Urothelium cell line (cell line): Measurements from ENCODE around the gene PACSIN3.
A peak's percentile ranks its signal among the peaks of the same experiment; 100 is the strongest.

ENCODE experiments used
- DNase-seq: peaks from one replicate; pipeline ENCODE4 v3.0.0; 2011; ENCODE audit warnings: low spot score, mixed read lengths
- FAIRE-seq: peaks from 2 replicates; lab custom pipeline; 2011; peaks lifted over from hg19 to GRCh38; lab: Jason Lieb, UNC

PACSIN3 gene

DNA sequence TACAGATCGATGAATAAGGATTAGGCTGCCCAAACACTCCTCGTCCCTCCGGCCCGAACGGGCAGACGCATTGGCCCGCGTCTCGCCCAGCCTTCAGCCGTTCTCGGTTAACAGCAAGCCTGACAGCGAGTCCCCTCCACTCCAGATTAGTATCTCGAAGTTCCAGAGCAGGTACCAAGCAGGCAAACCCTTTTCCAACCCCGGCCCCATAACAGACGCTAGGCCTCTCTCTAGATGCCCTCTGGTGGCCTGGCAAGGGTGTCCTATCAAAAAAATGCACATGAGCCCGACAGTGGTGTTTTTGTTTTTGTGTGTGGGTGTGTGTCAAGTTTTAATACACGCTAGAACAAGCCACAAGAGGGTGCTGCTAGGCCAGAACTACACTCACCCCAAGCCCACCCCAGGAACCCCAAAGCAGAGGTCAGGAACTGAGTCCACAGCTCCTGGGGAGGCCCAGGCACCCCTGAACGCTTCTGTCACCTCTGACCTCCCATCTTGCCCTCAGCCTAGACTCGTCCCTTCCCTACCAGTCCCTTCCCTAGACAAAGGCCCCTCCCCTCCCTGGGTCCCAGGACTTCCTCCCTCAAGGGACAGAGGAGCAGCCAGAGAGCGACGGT is 8.9 kb downstream of the PACSIN3 start:
- FAIRE-seq = no peak

DNA sequence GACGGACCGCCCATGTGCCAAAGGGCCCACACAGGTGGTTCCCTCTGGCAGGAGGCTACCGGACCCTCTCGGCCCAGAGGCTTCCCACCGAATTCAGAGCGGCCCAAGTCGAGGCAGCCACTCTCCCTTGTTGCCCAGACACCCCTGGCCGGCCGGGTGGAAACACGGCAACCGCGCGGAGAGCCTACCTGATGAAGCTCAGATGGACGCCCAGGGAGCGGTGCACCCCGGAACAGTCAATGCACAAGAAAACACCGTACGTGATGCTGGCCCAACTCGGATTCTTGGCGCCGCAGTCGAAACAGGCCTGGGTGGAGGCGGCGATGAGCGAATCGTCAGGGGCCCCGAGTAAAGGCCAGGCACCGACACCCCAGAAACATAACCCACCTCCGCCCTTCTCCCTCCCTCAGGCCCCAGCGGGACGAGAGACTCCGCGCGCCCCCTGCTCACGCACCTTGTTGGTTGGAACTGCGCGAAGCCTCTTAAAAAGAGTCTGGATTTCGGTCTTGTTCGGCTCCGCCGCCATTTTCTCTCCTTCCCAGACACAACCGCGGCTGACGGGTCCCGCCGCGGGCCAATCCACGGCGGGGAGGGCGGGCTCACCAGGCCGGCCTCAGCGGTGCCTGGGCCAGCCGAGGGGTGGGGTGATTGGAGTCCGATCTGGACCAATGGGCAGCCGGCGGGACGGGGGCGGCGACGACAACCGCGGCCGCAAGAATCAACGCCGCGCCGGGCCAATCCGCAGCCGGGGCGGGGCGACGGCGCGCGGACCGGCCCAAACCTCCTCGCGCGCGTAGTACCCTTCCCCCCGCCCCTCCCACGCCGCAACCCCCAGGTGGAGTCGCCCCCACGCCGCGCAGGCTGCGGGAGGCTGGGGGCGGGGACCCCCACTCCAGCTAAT is 9.7 kb downstream of the PACSIN3 start, which contains the start of gene ARFGAP2:
ARFGAP2 (minus strand) TSS at position 552 of the 901 bp plus-strand sequence; CDS start at position 526, 26 bp downstream.
- FAIRE-seq (peak; percentile 96), DNase-seq (peak; percentile 100)

More for the DNA sequence above, 8.9 kb downstream of the PACSIN3 start:
- peak; percentile 75 for DNase-seq

DNA sequence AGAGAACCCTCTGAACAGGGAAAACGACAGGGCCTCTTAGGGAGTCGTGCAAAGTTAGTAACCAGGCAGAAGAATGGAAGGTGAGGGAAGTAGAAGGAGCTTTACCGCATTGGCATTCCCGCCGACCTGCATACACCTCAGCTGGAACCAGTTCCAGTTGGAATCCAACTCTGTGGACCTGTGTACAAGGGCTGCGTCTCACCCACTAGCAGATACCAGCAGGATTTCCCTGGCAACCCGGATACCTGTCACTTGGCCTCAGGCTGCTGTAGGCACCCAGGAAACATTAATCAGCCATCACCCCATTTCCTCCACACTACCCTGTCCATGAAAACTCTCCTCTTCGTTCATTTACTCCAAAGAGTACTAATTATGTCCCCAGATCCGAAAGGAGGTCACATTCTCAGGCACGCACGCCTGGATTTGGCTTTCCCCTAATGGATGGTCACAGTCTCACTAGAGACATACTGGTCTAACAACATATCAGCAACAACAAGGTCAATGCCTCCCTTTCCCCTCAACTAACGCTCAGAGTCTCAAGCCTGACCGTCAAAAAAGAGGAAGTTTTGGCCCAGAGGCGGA is 10.4 kb downstream of the PACSIN3 start:
- FAIRE-seq = no peak
- no peak for DNase-seq

DNA sequence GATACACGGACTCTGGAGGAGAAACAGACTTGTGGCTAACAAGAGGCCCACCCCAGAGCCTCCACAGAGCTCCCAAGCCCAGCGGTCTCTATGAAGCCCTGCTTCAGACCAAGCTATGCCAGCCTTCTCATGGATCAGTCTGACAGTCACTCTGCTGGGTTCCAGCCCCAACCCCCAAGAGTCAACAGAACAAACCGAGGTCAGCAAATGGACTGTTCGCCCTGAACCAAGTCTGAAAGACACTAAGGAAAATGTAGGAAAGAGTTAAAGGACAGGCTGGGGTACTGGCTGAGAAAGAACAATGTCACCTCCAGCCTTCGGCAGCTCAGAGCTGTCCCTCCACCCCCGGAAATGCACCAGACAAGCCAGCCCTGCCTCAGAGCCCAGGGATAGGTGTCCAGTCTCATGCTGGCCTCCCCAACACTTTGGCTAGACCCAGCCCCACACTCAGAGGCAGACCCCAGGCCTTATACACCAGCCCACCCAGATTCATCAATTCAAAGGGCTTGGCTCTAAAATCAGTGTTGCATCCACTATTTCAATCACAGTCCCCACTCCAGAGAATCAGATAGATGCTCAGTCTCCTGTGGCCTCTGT is 13.4 kb downstream of the PACSIN3 start:
- FAIRE-seq = no peak
- no peak for DNase-seq

DNA sequence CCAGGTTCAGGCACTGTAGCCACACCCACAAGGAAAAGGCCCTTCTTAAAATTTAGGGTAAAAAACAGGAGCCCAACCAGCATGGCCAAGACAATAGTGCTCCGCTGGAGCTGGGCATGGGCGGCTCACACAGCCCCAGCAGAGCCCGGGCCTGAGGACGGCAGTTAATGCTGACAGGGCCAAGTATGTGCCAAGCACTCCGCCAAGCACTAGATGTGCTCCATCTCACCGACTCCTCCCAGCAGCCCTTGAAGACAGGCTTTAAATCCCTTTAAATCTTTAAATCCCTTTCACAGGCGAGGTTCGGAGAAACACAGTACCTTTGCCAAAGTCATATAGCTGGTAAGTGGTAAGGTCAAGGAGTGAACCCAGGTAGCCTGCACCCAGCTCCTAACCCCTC is 14.4 kb downstream of the PACSIN3 start:
- FAIRE-seq (no peak), DNase-seq (no peak)

DNA sequence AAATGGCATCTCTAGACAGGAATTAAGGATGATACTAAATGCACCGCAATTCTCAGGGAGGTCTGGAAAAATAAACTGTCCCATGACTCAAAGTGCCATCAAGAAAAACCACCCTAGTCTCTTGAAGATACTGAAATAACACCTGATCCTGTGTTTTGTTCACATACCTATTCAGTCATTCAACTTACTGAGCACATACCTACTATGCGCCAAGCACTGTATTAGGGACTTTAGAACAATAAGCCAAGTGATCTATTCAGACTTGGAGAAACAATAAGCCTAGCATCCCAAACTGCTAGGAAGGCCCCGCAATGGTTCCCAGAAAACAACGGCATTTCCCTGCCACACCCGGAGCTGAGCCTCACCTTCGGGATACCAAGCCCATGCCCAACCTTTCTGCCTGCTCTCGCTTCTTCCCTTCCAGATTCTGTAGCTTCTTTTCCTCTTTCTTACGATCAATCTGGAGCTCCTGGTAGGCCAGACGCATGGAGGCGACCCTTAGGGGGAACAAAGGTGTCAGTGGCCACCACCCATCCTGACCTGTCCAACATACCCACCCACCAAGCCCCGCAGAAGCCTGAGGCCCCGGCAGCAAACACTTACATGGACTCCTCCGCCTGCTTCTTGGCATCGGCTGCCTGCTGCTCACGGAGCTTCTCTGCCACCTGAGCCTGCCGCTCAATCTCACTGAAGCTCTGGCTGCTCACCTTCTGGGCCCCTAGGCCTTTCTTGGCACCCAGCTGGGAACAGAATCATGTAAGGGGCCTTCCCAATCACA is 15.0 kb downstream of the PACSIN3 start:
- no peak for DNase-seq
- FAIRE-seq = no peak

DNA sequence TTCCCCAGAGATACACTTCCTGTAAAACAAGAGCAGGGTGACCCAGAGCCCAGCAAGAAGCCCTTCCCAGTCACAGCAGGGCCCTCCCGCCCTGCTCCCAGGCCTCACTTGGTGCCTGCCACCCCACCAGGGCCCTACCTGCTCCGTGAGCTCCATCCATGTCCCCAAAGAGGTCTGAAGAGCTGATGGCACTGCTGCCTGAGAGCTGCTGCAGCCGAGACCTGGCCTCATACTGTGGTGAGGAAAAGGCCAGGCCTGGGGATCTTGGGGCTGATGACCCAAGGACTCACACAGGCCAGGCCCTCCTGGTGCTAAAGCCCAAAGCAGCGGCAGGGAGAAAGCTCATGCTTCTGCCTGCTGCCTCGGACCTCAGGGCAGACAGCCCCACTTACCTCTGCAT is 19.9 kb downstream of the PACSIN3 start:
- DNase-seq (no peak), FAIRE-seq (no peak)

DNA sequence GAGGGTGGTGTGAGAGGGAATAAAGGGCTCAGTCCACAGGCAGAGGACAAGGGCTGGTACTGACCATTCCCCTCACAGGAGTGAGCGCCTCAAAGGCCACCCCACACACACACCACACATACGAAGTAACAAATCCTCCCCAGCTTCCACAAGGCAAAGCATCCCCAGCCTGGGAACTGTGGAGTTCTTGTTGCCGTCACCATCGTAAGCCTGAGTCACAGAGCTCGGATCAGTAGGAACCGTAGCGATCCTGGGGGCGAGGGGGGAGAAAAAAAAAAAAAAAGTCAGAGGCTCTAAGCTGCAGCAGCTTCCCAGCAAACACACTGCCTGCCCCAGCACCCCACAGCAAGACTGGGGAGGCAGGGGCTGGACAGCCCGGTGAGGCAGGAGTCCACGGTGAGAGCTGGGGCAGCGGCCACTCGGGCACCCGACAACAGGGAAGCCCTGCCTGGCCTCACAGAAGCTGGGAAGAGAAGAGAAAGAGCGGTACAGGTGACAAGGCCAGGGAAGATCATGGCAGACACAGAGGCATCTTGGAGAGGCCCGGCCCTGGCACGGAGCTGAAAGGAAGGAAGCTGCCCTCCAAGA is 20.9 kb downstream of the PACSIN3 start:
- no peak for FAIRE-seq
- DNase-seq = no peak

DNA sequence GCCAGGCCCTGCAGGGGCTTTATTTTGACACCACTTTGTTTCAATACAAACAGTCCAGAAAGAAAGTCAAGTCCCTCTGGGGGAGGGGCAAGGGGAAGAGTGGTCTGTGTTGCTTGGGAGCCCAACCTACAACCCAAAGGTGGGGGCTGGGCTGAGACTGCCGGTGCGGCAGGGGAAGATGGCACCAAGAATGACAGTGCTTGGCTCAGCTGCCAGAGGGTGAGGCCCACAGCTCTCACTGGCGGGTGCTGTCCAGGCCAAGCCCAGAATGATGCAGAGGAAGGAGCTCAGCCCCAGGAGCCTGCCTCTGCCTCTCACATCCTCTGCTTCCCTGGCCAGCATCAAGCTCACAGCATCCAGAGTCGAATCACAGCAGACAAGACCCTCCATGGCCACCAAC is 21.9 kb downstream of the PACSIN3 start:
- no peak for FAIRE-seq

DNA sequence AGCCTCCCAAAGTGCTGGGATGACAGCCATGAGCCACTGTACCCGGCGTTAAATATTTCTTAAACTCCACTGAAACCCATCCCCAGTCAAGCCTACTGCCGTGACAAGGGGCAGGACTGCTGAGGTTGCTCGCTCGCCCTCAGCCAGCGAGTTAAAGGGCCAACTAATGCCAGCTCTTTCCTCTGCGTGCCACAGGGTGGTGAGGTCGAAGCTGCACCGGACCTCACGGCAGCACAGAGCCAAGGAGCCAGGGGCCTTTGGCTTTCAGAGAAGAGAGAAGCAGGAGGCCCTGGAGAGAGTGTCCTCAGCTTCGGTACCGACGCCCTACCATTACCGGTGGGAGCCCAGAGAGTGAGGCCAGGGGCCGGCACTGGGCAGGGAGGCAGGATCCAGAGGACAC is 22.3 kb downstream of the PACSIN3 start:
- FAIRE-seq (no peak), DNase-seq (no peak)

More for the DNA sequence above, 21.9 kb downstream of the PACSIN3 start:
- no peak for DNase-seq

DNA sequence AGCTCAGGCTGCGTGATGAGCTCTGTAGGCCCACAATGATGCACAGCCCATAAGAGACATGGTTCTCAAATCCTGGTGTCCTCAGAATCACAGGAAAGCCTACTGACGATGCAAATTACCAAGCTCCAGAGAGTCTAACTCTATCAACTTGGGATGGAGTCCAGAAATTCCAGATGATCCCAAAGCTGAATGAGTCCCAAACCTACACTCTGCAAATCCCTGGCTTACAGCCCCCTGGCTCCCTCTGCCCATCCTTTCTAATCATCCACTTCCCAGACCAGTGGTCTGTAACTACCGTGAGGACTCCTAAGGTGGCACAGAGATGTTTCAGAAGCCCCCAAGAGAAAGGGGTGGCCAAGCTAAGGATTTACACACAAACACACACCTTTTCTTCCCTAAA is 23.0 kb downstream of the PACSIN3 start:
- no peak for FAIRE-seq
- DNase-seq = no peak

DNA sequence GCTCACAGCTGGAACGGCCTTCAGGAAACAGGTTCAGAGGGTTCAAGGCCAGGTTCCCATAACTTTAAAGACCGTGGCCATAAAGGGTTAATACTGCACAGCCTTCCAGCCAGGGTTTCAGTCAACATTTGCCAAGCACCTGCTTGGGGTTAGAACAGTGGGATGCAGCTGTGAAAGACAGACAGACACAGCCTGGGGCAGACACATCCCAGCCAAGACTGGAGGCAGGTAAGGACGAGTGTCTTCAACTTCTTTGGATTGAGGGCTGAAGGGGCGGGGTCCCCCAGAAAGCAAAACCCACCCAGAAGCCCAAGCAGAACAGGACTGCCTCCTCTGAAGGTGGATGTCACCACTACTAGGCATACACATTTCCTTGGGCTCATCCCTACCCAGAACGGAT is 23.8 kb downstream of the PACSIN3 start:
- FAIRE-seq (no peak), DNase-seq (no peak)

DNA sequence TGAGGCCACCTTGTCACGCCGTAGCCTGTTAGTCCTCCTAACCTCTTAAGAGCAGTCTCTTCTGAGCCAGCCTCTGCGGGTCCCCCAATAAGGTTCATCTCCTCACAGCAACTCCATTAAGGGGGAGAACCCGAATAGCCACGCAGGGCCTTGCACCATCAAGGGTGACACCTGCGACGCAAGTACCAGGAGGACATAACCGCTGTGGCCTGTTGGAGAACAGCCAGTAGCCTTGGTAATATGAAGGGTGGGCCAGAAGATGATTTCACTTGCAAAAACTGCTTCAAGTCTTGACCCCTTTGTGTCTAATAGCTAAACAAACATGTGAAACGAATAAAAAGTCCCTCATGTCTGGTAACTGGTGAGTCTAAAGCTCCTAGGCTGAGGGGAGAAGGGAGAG is 24.3 kb downstream of the PACSIN3 start:
- no peak for DNase-seq
- FAIRE-seq = no peak

DNA sequence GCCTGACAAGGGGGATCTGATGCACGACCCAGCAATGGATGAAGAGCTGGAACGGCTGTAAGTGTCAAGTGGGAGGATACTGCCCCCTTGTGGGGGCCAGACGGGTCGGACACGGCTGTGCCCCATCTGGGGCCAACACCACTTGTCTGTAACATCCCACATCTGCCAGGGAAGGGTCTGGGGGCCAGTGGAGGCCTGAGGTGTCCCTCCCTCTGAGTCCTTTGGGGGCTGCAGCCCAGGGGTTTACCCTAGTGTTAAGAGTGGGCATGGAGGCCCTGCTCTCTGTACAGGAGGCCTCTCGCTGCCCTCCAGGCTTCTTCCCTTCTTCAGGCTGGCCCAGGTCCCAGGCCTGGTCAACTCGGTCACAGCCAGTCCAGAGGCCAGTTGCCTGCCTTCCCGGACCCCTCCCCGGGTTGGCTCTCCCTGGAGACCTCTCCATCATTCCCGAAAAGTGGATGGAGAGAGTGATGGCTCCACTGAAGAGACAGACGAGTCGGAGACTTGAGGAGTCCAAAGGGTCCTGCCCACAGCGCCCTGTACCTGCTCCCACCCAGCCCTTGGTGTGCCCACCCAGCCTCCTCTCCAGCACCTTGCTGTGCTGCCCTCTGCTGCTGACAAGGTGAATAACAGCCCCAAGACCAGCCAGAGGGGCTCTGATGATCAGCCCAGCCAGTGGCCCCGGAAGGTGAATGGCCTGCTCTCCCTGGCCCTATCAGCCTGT is 24.9 kb downstream of the PACSIN3 start:
- FAIRE-seq (no peak), DNase-seq (peak; percentile 79)

DNA sequence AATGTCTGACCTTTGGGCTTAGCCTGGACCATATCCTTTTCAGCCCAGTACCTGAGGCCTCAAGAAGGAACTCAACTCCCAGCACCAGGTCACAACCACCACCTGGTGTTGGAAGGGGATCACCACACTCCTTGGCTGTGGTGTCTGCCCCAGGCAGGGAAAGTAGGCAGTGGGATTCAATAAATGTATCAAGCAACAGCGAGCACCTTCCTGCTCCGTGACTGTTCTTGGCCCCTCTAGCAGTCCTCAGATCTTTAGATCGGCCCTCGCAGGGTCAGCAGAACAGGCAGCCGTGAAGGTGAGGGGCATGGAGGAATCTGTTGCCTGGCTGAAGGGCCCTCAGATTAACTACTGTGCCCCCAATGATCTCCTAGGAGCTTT is 25.5 kb downstream of the PACSIN3 start:
- FAIRE-seq = no peak
- no peak for DNase-seq

DNA sequence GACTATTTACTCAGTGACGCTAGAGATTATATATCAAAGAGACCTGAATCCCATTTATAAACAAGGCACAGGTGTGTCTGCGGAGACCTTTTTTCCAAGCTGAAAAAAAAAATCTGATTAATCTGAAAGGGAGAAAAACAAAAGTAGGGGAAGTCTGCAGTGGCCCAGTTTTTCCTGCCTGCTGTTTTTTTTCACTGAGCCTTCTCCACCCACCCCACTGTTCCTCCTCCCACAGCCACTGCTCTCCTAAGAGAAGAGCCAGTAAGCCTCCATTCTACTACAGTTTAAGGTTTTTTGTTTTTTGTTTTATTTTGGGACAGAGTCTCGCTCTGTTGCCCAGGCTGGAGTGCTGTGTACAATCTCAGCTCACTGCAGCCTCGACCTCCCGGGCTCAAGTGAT is 28.0 kb downstream of the PACSIN3 start:
- FAIRE-seq (no peak), DNase-seq (no peak)

DNA sequence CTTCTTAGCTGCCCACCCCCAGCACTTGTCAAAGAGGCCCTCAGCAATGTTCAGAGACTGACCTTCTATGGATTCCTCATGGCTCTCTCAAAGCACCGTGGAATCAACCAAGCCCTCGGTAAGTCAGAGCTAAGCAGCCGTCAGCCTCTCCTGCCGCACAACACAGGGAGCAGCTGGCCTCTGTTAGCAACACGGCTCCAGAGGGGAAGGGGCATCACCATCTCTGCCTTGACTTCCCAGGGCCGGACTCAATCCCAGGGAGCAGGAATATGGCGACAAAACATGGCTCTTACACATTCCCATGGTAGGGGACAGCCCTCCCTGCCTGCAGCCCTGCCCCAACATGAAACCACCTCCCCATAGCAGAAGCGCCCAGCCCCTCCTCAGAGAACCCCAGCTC is 28.4 kb downstream of the PACSIN3 start:
- no peak for FAIRE-seq
- no peak for DNase-seq

DNA sequence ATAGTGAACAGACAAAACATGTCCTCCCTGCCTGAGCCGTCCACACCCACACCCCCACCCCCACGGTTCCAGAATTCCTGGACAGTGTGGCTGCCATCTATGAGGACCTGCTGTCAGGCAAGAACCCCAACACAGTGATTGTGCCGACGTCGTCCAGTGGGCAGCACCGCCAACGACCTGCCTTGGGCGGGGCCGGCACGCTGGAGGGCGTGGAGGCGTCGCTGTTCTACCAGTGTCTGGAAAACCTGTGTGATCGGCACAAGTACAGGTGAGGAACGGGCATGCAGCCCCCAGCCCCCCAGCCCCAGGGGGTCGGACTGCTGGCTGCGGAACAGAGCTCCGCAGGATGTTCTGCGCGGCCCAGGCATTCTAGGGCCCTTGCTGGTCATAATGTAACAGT is 29.3 kb downstream of the PACSIN3 start:
- DNase-seq (no peak), FAIRE-seq (no peak)

DNA sequence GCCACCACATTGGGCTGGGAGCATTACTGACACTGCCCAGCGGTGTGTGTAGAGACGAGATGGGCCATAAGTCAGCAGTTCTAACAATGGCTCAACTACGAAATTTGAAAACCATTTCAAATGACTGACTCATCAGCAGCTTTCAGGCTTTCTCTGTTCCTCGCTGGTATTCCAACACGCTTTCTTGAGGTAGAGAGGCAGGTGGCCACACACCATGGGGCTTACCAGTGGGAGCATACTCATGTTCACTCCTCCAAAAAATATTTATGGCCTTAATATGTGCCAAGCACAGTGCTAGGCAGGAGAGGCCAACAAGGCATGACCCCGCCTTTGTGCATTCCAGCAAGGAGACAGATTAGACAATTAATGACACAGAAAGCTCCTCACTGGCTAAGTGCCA is 29.9 kb downstream of the PACSIN3 start:
- FAIRE-seq = no peak
- DNase-seq = no peak

DNA sequence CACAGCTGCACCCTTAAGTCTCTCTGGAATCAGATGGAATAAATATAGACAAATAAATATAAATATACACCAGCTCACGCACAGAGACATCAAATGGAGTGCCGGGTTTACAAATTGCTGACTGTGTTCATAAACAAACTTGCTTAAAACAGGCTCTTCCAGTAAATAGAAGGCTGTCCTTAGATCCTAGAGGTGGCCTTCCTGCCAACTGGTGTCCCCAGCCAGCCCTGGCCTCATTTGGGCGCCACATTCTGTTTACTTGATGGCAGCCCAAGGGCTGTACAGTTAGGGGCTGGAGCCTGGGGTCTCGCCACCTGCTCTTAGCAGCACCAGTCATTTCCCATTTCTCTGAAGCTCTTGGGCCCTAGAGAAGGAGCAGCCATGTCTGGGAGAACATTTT is 30.4 kb downstream of the PACSIN3 start:
- DNase-seq (no peak), FAIRE-seq (no peak)
